SK-N-SH treated with all-trans-retinoic acid at 6 μM for 48 hours (cell line): ENCODE results near the gene TLR9.

Experiments
- ATAC-seq: fragments of 200-7000 bp; cut with Tn5 transposase; 3 replicates; pipeline ENCODE4 v1.9.1; 2020; ENCODE audit warnings: mild to moderate bottlenecking, moderate library complexity
- ARNTL ChIP-seq: fragments of 450-650 bp; formaldehyde crosslinking; IDR thresholded peaks from 2 replicates; pipeline ENCODE4 v1.5.0; 2020; ENCODE audit warnings: low read depth, mild to moderate bottlenecking, moderate library complexity, borderline replicate concordance
- BACH2 ChIP-seq: fragments of 250-450 bp; sonication (Bioruptor Pico); IDR thresholded peaks from 2 replicates; pipeline ENCODE4 v1.9.0; 2021; ENCODE audit warnings: mild to moderate bottlenecking, borderline replicate concordance
- CSDC2 ChIP-seq: fragments of 250-450 bp; sonication (Bioruptor Pico); IDR thresholded peaks from 2 replicates; pipeline ENCODE4 v1.5.0; 2020; ENCODE audit warnings: mild to moderate bottlenecking, moderate library complexity
- CSRNP3 ChIP-seq: fragments of 250-450 bp; sonication (Bioruptor Pico); IDR thresholded peaks from 2 replicates; pipeline ENCODE4 v1.5.1; 2021; ENCODE audit warnings: mild to moderate bottlenecking, moderate library complexity
- ISL1 ChIP-seq: fragments of 250-450 bp; sonication (Bioruptor Pico); IDR thresholded peaks from 2 replicates; pipeline ENCODE4 v2.1.2; 2022; ENCODE audit warnings: mild to moderate bottlenecking, moderate library complexity
- OSR1 ChIP-seq: fragments of 250-450 bp; sonication (Bioruptor Pico); IDR thresholded peaks from 2 replicates; pipeline ENCODE4 v1.8.0; 2022; ENCODE audit warnings: moderate library complexity, mild to moderate bottlenecking, inconsistent platforms
- PPARA ChIP-seq: fragments of 250-450 bp; sonication (Bioruptor Pico); IDR thresholded peaks from 2 replicates; pipeline ENCODE4 v1.5.0; 2020; ENCODE audit warnings: mild to moderate bottlenecking, borderline replicate concordance
- RARB ChIP-seq: fragments of 250-450 bp; sonication (Bioruptor Pico); IDR thresholded peaks from 2 replicates; pipeline ENCODE4 v1.8.0; 2021; ENCODE audit warnings: mild to moderate bottlenecking, moderate library complexity
- SNAI2 ChIP-seq: fragments of 250-450 bp; sonication (Bioruptor Pico); IDR thresholded peaks from 2 replicates; pipeline ENCODE4 v1.5.0; 2020; ENCODE audit warnings: mild to moderate bottlenecking, moderate library complexity
- TCF4 ChIP-seq: fragments of 250-450 bp; sonication (Bioruptor Pico); IDR thresholded peaks from 2 replicates; pipeline ENCODE4 v1.8.0; 2021; ENCODE audit warnings: mild to moderate bottlenecking, moderate library complexity, borderline replicate concordance
- TSHZ2 ChIP-seq: fragments of 250-450 bp; sonication (Bioruptor Pico); IDR thresholded peaks from 2 replicates; pipeline ENCODE4 v1.5.0; 2020; ENCODE audit warnings: mild to moderate bottlenecking, moderate library complexity
- ZC3H10 ChIP-seq: fragments of 250-450 bp; sonication (Bioruptor Pico); IDR thresholded peaks from 2 replicates; pipeline ENCODE4 v1.5.1; 2021; ENCODE audit warnings: mild to moderate bottlenecking, moderate library complexity
- ZFP3 ChIP-seq: fragments of 250-450 bp; sonication (Bioruptor Pico); IDR thresholded peaks from 2 replicates; pipeline ENCODE4 v1.5.0; 2020; ENCODE audit warnings: mild to moderate bottlenecking, moderate library complexity
- ZFP30 ChIP-seq: fragments of 450-650 bp; formaldehyde crosslinking; IDR thresholded peaks from 2 replicates; pipeline ENCODE4 v1.5.0; 2022; ENCODE audit warnings: mild to moderate bottlenecking, moderate library complexity
- ZNF565 ChIP-seq: fragments of 450-650 bp; formaldehyde crosslinking; conservative IDR thresholded peaks from 2 replicates; pipeline ENCODE4 v1.5.0; 2020; ENCODE audit warnings: low read depth, mild to moderate bottlenecking, moderate library complexity
- ZNF70 ChIP-seq: fragments of 450-650 bp; formaldehyde crosslinking; IDR thresholded peaks from 2 replicates; pipeline ENCODE4 v1.5.0; 2020; ENCODE audit warnings: mild to moderate bottlenecking, moderate library complexity
- ZNF8 ChIP-seq: fragments of 450-650 bp; formaldehyde crosslinking; IDR thresholded peaks from 2 replicates; pipeline ENCODE4 v1.5.0; 2020; ENCODE audit warnings: mild to moderate bottlenecking, moderate library complexity
- TF ChIP-seq, protein P1 (sequence below): fragments of 250-450 bp; sonication (Bioruptor Pico); IDR thresholded peaks from 2 replicates; pipeline ENCODE4 v1.5.1; 2020; ENCODE audit warnings: low read depth, mild to moderate bottlenecking, moderate library complexity
- TF ChIP-seq, protein P2 (sequence below): fragments of 250-450 bp; sonication (Bioruptor Pico); IDR thresholded peaks from 2 replicates; pipeline ENCODE4 v1.8.0; 2020; ENCODE audit warnings: mild to moderate bottlenecking, moderate library complexity, borderline replicate concordance

TLR9 gene

DNA sequence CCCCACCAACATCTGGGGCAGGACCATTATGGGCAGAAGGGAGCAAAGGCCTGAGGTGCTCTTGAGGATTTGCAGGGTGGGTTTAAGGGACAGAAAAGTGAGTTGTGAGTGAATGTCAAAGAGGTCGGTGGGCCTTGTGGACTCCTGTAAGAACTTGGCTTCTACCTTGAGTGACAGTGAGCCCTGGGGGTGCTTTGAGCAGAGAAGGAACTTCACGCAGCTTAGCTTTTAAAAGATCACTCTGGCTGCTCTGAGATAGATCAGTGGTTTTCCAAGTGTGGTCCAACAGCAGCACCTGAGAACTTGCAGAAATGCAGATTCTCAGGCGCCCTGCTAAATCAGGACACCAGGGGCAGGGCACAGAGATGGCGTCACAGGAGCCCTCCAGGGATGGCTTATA is 42.8 kb downstream of the TLR9 start:
- TF ChIP-seq ZFP3 (CRISPR knock-in tag) (no peak), TCF4 (no peak), CSRNP3 (CRISPR knock-in tag) (no peak), ZNF70 (CRISPR knock-in tag) (no peak), BACH2 (CRISPR knock-in tag) (no peak), CSDC2 (no peak), ZFP30 (CRISPR knock-in tag) (no peak), ZC3H10 (no peak), ZNF8 (no peak), SNAI2 (CRISPR knock-in tag) (no peak), RARB (CRISPR knock-in tag) (no peak), TSHZ2 (CRISPR knock-in tag) (no peak), ZNF565 (CRISPR knock-in tag) (no peak), PPARA (CRISPR knock-in tag) (no peak), OSR1 (CRISPR knock-in tag) (no peak)
- TF ChIP-seq, protein P1, sequence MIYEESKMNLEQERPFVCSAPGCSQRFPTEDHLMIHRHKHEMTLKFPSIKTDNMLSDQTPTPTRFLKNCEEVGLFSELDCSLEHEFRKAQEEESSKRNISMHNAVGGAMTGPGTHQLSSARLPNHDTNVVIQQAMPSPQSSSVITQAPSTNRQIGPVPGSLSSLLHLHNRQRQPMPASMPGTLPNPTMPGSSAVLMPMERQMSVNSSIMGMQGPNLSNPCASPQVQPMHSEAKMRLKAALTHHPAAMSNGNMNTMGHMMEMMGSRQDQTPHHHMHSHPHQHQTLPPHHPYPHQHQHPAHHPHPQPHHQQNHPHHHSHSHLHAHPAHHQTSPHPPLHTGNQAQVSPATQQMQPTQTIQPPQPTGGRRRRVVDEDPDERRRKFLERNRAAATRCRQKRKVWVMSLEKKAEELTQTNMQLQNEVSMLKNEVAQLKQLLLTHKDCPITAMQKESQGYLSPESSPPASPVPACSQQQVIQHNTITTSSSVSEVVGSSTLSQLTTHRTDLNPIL (CRISPR knock-in tag), result no peak
- TF ChIP-seq, protein P2, sequence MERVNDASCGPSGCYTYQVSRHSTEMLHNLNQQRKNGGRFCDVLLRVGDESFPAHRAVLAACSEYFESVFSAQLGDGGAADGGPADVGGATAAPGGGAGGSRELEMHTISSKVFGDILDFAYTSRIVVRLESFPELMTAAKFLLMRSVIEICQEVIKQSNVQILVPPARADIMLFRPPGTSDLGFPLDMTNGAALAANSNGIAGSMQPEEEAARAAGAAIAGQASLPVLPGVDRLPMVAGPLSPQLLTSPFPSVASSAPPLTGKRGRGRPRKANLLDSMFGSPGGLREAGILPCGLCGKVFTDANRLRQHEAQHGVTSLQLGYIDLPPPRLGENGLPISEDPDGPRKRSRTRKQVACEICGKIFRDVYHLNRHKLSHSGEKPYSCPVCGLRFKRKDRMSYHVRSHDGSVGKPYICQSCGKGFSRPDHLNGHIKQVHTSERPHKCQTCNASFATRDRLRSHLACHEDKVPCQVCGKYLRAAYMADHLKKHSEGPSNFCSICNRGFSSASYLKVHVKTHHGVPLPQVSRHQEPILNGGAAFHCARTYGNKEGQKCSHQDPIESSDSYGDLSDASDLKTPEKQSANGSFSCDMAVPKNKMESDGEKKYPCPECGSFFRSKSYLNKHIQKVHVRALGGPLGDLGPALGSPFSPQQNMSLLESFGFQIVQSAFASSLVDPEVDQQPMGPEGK, result no peak
- no peak for ATAC-seq

DNA sequence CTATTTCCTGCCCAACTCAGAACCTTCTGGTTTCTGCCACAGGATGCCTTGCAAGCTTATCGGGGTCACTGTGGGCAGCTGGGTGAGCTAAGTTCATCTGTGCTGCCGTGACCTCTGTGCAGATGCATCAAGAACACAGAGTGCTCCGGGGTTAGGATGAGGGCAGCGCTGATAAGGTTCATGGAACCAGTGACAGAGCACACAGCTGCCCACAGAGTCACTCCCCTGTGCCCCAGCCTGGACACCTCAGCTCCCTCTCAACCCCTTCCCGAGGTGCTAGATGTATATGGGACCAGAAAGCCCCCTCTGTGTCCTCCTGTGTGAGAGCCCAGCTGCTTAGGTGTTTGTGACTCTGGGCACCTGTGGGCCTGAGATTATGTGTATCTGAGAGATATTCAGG is 43.2 kb downstream of the TLR9 start:
- no peak for TF ChIP-seq ZFP3 (CRISPR knock-in tag)
- no peak for TF ChIP-seq OSR1 (CRISPR knock-in tag)
- TF ChIP-seq ZFP30 (CRISPR knock-in tag), result no peak
- no peak for TF ChIP-seq ARNTL (CRISPR knock-in tag)
- no peak for TF ChIP-seq BACH2 (CRISPR knock-in tag)
- TF ChIP-seq TCF4, result no peak
- TF ChIP-seq, protein P1 (CRISPR knock-in tag), result no peak
- no peak for TF ChIP-seq CSDC2
- no peak for TF ChIP-seq ISL1
- TF ChIP-seq ZNF70 (CRISPR knock-in tag), result no peak
- TF ChIP-seq ZNF8, result no peak
- TF ChIP-seq PPARA (CRISPR knock-in tag), result no peak
- TF ChIP-seq CSRNP3 (CRISPR knock-in tag), result no peak
- TF ChIP-seq ZC3H10, result no peak
- TF ChIP-seq TSHZ2 (CRISPR knock-in tag), result no peak
- TF ChIP-seq SNAI2 (CRISPR knock-in tag), result no peak
- no peak for TF ChIP-seq RARB (CRISPR knock-in tag)
- ATAC-seq, result no peak
